ENCODE results near the gene CACHD1. TPM values are rescaled to one million over a fixed set of nuclear protein-coding genes. Genes with fewer than 3 reads are reported as not detected.

Gene CACHD1
- total RNA-seq, 1 donor from 2014 or later, result 4.2 TPM

DNA sequence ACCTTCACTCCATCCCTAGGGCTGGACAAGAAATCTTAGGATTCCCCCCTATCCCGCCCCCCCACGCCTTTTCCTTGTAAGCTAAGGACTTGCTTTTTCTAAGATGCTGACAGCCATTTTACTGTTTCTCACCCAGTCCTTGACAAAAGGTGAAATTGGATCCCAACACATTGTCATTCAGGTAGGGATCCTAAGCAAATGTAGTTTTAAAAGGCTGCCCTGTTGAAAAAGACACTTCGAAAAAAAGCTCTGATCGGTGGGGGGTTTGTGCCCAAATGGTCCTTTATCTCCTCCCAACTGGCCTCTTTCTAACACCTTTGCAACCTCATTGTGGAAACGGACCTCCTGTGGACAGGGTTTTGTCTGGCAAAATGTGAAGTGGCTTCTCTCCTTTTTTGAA is 2.9 kb downstream of the CACHD1 start:
- DNase-seq (ENCODE audit: low read depth in 2 of 2), result no peak

DNA sequence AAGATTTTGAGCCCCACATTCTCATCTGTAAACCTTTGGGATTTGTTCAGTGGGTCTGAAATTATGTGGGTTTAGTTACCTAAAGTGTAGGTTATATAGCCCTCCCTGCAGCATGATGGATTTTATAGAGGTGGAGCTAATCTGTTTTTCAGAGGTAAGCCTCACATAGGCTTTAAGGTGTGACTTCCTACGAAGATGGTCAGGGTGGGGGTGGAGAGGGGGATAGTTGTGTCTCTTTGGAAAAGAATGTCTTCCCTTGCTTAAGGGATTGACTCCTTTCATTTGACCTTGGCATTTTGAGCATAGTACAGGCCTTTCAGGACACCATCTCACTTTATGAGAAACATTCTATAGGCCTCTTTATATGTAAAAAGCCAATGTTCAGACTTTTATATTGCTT is 3.4 kb downstream of the CACHD1 start:
- no peak for DNase-seq (ENCODE audit: low read depth in 2 of 2)

- DNase-seq (ENCODE audit: low read depth in 2 of 2), result no peak
Measured at GRCh38 chr1:64474133-64474532, 4.2 kb downstream of the CACHD1 start.

DNA sequence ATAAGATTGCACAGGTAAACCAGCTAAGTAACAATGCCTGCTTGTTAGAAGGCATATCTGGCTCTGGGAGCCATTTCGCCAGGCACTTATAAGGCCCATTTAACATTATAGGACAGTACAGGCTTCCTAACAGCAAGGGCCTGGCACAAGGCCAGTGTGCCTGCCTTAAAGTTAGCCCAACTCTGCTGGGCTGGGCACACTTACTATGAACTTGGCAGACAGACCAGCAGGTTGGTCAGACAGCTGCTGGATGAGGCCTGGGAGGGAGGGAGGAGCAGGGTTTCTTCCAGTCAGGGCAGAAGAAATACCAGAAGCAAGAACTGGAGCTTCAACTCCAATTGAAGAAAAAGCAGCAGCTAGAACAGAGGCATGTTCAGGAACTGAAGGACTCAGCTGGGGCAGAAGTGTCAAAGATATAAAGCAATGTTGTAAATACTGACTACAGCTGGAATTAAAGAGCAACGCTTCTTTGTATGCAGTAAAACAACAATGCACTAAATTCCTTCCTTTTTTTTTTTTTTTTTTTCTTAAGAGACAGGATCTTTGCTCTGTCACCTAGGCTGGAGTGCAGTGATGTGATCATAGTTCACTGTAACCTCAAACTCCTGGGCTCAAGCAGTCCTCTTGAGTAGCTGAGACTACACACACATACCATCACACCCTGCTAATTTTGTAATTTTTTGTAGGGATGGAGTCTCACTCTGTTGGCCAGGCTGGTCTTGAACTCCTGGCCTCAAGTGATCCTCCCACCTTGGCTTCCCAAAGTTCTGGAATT is 4.9 kb downstream of the CACHD1 start:
- DNase-seq (ENCODE audit: low read depth in 2 of 2), result peak in 1 of 2 donors; percentile 16

GRCh38 chr1:64476251-64476952 is 6.5 kb downstream of the CACHD1 start:
- peak; percentile 40 to 92 for DNase-seq (ENCODE audit: low read depth in 2 of 2)

- peak in 1 of 2 donors; percentile 90 for DNase-seq (ENCODE audit: low read depth in 2 of 2)
Measured at GRCh38 chr1:64478594-64479470, 8.9 kb downstream of the CACHD1 start.

GRCh38 chr1:64479874-64480273 is 9.9 kb downstream of the CACHD1 start:
- no peak for DNase-seq (ENCODE audit: low read depth in 2 of 2)

- DNase-seq (ENCODE audit: low read depth in 2 of 2), result no peak
Measured at GRCh38 chr1:64480999-64481772, 11.3 kb downstream of the CACHD1 start.

- DNase-seq (ENCODE audit: low read depth in 2 of 2), result no peak
Measured at GRCh38 chr1:64482128-64482527, 12.2 kb downstream of the CACHD1 start.

GRCh38 chr1:64482720-64483119 is 12.8 kb downstream of the CACHD1 start:
- no peak for DNase-seq (ENCODE audit: low read depth in 2 of 2)

- DNase-seq (ENCODE audit: low read depth in 2 of 2), result no peak
Measured at GRCh38 chr1:64483731-64484414, 13.9 kb downstream of the CACHD1 start.

DNA sequence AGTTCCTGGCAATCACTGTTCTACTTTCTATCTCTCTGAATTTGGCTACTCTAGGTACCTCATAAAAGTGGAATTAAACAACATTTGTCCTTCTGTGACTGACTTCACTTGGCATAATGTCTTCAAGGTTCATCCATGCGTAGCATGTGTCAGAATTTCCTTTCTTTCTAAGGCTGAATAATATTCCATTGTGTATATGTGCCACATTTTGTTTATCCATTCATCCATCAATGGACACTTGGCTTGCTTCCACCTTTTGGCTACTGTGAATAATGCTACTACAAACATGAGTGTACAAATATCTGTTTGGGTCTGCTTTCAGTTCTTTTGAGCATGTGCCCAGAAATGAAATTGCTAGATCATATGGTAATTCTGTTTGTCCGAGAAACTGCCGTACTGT is 14.7 kb downstream of the CACHD1 start:
- peak in 1 of 2 donors; percentile 81 for DNase-seq (ENCODE audit: low read depth in 2 of 2)

DNA sequence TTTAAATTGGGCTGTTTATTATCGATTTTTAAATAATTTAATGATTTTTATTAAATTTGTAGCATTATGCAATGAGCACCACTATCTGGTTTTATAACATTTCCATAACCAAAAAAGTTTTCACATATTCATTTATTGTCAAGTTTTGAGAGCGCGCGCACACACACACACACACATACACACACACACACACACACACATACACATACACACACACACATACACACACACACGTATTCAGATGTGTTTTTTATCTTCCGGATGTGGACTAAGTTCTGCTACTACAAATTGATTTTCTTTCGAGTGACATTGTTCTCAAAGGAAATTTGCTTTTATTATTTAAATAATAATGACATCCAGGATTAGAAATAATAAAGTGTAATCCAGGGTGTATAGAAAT is 16.3 kb downstream of the CACHD1 start:
- no peak for DNase-seq (ENCODE audit: low read depth in 2 of 2)

DNA sequence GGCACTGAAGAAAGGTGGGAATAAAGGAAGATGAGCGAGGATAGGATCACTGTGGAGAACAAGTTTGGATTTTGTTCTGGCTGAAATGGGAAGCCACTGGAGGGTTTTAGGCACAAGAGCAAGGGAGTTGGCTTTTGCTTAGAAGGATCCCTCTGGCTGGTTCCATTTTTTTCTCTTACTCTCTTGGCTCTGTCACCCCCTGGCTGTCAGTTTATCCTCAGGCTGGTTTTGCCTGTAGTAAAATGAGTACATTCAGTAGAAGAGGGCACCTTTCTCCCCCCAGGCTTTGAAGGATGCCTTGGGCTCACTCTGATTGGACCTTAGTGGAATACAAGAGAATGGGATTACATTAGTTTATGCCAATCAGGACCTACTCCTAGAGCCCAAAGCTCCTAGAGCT is 17.1 kb downstream of the CACHD1 start:
- DNase-seq (ENCODE audit: low read depth in 2 of 2), result no peak

- no peak for DNase-seq (ENCODE audit: low read depth in 2 of 2)
Measured at GRCh38 chr1:64488862-64489261, 18.9 kb downstream of the CACHD1 start.

DNA sequence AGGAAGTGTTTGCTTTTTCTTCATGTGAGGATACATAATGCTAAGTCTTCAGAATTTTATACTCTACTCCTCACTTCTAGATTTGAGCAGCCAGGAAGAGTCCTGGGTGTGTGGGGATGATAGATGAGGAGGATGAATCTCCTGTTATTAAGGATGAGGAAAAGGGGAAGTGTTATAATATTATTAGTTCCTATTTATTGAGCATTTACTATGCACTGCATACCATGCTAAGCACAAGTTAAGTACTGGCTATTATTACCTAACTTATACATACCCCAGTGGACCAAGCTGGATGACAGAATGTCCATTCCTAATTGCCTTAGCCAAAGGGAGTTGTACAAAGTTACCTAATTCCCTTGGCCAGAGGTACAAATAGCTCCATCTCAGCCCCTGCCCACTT is 19.8 kb downstream of the CACHD1 start:
- DNase-seq (ENCODE audit: low read depth in 2 of 2), result no peak

- DNase-seq (ENCODE audit: low read depth in 2 of 2), result no peak
Measured at GRCh38 chr1:64490213-64490818, 20.4 kb downstream of the CACHD1 start.

DNA sequence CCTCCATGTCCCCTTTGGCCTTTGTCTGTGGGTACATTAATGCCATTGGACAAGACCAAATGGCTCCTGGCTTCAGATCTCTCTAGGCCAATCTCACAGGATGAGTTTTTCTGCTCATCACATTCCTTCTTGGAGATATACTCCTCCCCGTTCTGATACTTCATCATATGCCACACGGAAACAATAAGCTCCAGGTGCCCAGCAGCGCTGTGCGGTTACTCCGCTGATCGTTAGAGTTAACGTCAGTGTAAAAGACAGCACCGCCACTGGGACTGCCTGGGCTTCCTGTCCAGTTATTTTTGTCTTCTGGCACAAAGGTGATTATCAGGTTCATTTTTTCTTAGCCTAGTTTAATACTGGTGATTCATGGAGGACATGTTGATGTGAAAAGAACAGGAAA is 22.5 kb downstream of the CACHD1 start:
- no peak for DNase-seq (ENCODE audit: low read depth in 2 of 2)

- no peak for DNase-seq (ENCODE audit: low read depth in 2 of 2)
Measured at GRCh38 chr1:64493831-64494230, 23.9 kb downstream of the CACHD1 start.

DNA sequence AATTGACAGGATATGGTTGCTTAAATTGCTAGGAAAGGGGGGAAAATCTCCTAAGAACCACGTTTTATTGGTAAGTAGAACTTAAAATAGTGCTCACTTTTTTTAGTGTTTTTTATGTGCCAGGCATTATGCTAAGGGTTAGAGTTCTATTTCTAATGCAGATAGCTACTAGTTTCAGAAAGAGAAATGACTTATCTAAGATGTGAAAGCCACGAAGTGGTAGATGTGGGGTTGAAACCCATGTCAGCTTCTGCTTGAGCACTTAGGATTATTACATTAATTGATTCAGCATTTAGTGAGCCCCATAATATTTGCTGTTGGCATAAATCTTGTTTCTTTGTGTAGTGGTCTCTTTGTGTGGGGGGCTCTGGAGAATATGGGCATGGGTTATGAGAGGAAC is 24.7 kb downstream of the CACHD1 start:
- no peak for DNase-seq (ENCODE audit: low read depth in 2 of 2)
